Activated T-helper 1 cell treated with anti-CD3 and anti-CD28 coated beads, Interleukin-2, amount 50 U/mL, for 16 hours (primary cell): ENCODE results near the gene PRR27.

Source experiments
- DNase-seq, 2 donors: peaks; one replicate each; pipeline ENCODE4 v3.0.0-alpha.2; 2020; ENCODE audit warnings: low read depth in 1 of 2, low spot score in 1 of 2

Gene PRR27

GRCh38 chr4:70153937-70154336 lies at the start of gene PRR27:
Gene PRR27, plus strand, starts transcription at chr4:70154237. Its CDS starts 139 bp downstream, at chr4:70154376.
- DNase-seq, result no peak

- no peak for DNase-seq
These were observed 43.1 kb upstream of the PRR27 start for GRCh38 chr4:70110917-70111316.

GRCh38 chr4:70113656-70114055 lies 40.4 kb upstream of the PRR27 start:
- no peak for DNase-seq

GRCh38 chr4:70114096-70114495 lies 39.9 kb upstream of the PRR27 start:
- DNase-seq, result no peak

GRCh38 chr4:70120323-70120722 lies 33.7 kb upstream of the PRR27 start:
- no peak for DNase-seq

- no peak for DNase-seq
These were observed 20.6 kb upstream of the PRR27 start for GRCh38 chr4:70133473-70133872.

GRCh38 chr4:70138751-70139150 lies 15.3 kb upstream of the PRR27 start:
- no peak for DNase-seq

- DNase-seq, result no peak
These were observed 2.8 kb upstream of the PRR27 start for GRCh38 chr4:70151271-70151670.

- DNase-seq, result no peak
These were observed 1.9 kb upstream of the PRR27 start for GRCh38 chr4:70152088-70152487.

- no peak for DNase-seq
These were observed 4.5 kb downstream of the PRR27 start for GRCh38 chr4:70158576-70158975.

GRCh38 chr4:70177090-70177489 lies 23.1 kb downstream of the PRR27 start:
- DNase-seq, result no peak

- DNase-seq, result no peak
These were observed 24.1 kb downstream of the PRR27 start for GRCh38 chr4:70178075-70178660.

- DNase-seq, result no peak
These were observed 25.8 kb downstream of the PRR27 start for GRCh38 chr4:70179811-70180210.

- no peak for DNase-seq
These were observed 27.8 kb downstream of the PRR27 start for GRCh38 chr4:70181864-70182263.

- no peak for DNase-seq
These were observed 28.6 kb downstream of the PRR27 start for GRCh38 chr4:70182517-70183167.

- DNase-seq, result no peak
These were observed 29.3 kb downstream of the PRR27 start for GRCh38 chr4:70183168-70183939.

GRCh38 chr4:70183940-70184246 lies 29.9 kb downstream of the PRR27 start:
- DNase-seq, result no peak

GRCh38 chr4:70187216-70187615 lies 33.2 kb downstream of the PRR27 start:
- DNase-seq, result no peak

GRCh38 chr4:70190579-70190978 lies 36.5 kb downstream of the PRR27 start:
- DNase-seq, result no peak

- no peak for DNase-seq
These were observed 37.6 kb downstream of the PRR27 start for GRCh38 chr4:70191647-70192046.

- DNase-seq, result no peak
These were observed 38.9 kb downstream of the PRR27 start for GRCh38 chr4:70192895-70193294.

- no peak for DNase-seq
These were observed 41.4 kb downstream of the PRR27 start, which contains the start of gene ODAM for GRCh38 chr4:70195425-70195824. Gene ODAM, plus strand, starts transcription at chr4:70195725. Its CDS starts 819 bp downstream, at chr4:70196544.
